Breast epithelium (tissue), 3 donors: ENCODE measurements around the gene THPO.

Source experiments
- CTCF ChIP-seq, 3 donors: fragments of 450-650 bp; IDR thresholded peaks; one replicate each; pipeline ENCODE4 v1.5.1; 2016 to 2017; ENCODE audit warnings: antibody characterized with exemption in 3 of 3, mild to moderate bottlenecking in 3 of 3, moderate library complexity in 3 of 3
- POLR2A ChIP-seq: fragments of 450-650 bp; IDR thresholded peaks from one replicate; pipeline ENCODE4 v1.6.1; 2016; ENCODE audit warnings: antibody characterized with exemption, mild to moderate bottlenecking, moderate library complexity
- POLR2AphosphoS5 ChIP-seq, 3 donors: sonication (generic); formaldehyde crosslinking; IDR thresholded peaks; one replicate each; pipeline ENCODE4 v1.6.1; 2017; ENCODE audit warnings: antibody characterized with exemption in 3 of 3

GRCh38 chr3:184322731-184323487, 55.1 kb downstream of the THPO start:
- TF ChIP-seq CTCF (IDR thresholded peaks at IDR 0.05) (no peak), POLR2A (no peak), POLR2AphosphoS5 (IDR thresholded peaks at IDR 0.05) (peak in 1 of 3 donors; percentile 23)
